Measurements from ENCODE around the gene PRKAG2. TPM values are rescaled to one million over a fixed set of nuclear protein-coding genes. Genes with fewer than 3 reads are reported as not detected.

Gene PRKAG2
- total and polyA plus RNA-seq, 10 donors: 15.8 to 50.9 (median 32.8) TPM

- WGBS, 5 donors: 75 to 87% (median 81%) methylated on average over 7 of the region's 7 CpGs
- no peaks in the 10 kb centered on the region for H3K9me3 ChIP-seq
- peak; percentile 43 for DNase-seq
- TF ChIP-seq POLR2AphosphoS5 (IDR thresholded peaks at IDR 0.05): no peak
- TF ChIP-seq CTCF (IDR thresholded peaks at IDR 0.05 in 8 of 11, conservative IDR thresholded peaks at IDR 0.05 in 3 of 11): no peak
- no peak for TF ChIP-seq POLR2A (IDR thresholded peaks at IDR 0.05)
- H3K4me3 ChIP-seq: no peak overlapping the region
- peaks cover 0 to 65% (median 17%) of the 10 kb centered on the region in 6 donors for H3K4me1 ChIP-seq
- peaks cover 0 to 5% (median 0%) of the 10 kb centered on the region in 7 donors for H3K27me3 ChIP-seq (replicated peaks in 1 of 7)
- H3K27ac ChIP-seq: no peak overlapping the region
- H3K36me3 ChIP-seq: peaks cover 0 to 3% (median 0%) of the 10 kb centered on the region in 6 donors
- intact Hi-C loops (cut with DNase I; ENCODE audit: low total_unique reads): loop anchor here (10.0 kb wide), 1 partner anchor 237 kb away; no protein-coding TSS in a partner anchor
Observed at GRCh38 chr7:151871904-151872303, 5.0 kb downstream of the PRKAG2 start.

- H3K9me3 ChIP-seq: no peaks in the 10 kb centered on the region
- peaks cover 0 to 4% (median 0%) of the 10 kb centered on the region in 6 donors for H3K36me3 ChIP-seq
- WGBS, 5 donors: 93 to 96% (median 95%) methylated on average over 13 of the region's 13 CpGs
- H3K27me3 ChIP-seq (replicated peaks in 1 of 7): peaks cover 0 to 3% (median 0%) of the 10 kb centered on the region in 7 donors
- intact Hi-C loops (cut with DNase I; ENCODE audit: low total_unique reads): loop anchor here (10.0 kb wide), 1 partner anchor 236 kb away; no protein-coding TSS in a partner anchor
- H3K4me1 ChIP-seq: peaks cover 0 to 59% (median 17%) of the 10 kb centered on the region in 6 donors
- no peak for TF ChIP-seq POLR2AphosphoS5 (IDR thresholded peaks at IDR 0.05)
- no peak for TF ChIP-seq CTCF (IDR thresholded peaks at IDR 0.05 in 8 of 11, conservative IDR thresholded peaks at IDR 0.05 in 3 of 11)
- TF ChIP-seq POLR2A (IDR thresholded peaks at IDR 0.05): no peak
- no peak overlapping the region for H3K4me3 ChIP-seq
- no peak overlapping the region for H3K27ac ChIP-seq
- peak; percentile 32 for DNase-seq
Observed at GRCh38 chr7:151871189-151871735, 5.7 kb downstream of the PRKAG2 start.

- DNase-seq: peak; percentile 72
- Histone ChIP-seq H3K36me3 (peaks cover 0 to 4% (median 0%) of the 10 kb centered on the region in 6 donors), H3K4me3 (no peak overlapping the region), H3K27ac (no peak overlapping the region), H3K27me3 (replicated peaks in 1 of 7) (no peaks in the 10 kb centered on the region), H3K9me3 (no peaks in the 10 kb centered on the region), H3K4me1 (peaks cover 0 to 51% (median 16%) of the 10 kb centered on the region in 6 donors)
- TF ChIP-seq POLR2A (IDR thresholded peaks at IDR 0.05) (no peak), POLR2AphosphoS5 (IDR thresholded peaks at IDR 0.05) (no peak), CTCF (IDR thresholded peaks at IDR 0.05 in 8 of 11, conservative IDR thresholded peaks at IDR 0.05 in 3 of 11) (no peak)
- WGBS, 5 donors: 87 to 91% (median 89%) methylated on average over 24 of the region's 24 CpGs
- intact Hi-C loops (cut with DNase I; ENCODE audit: low total_unique reads): loop anchor here (10.0 kb wide), 1 partner anchor 235 kb away; no protein-coding TSS in a partner anchor
Observed at GRCh38 chr7:151869968-151870918, 6.7 kb downstream of the PRKAG2 start.
